ENCODE data around the gene EIF3J.
"Not testable (repeated sequence)": the region's sequence is repeated elsewhere in the genome, so short reads cannot be mapped to it uniquely, and the experiment has no call there.

EIF3J gene

GRCh38 chr15:44537735-44538240 lies 841 bp downstream of the EIF3J start:
- peak overlapping the region; percentile 89 for H3K4me3 ChIP-seq (ENCODE audit: control insufficient read depth, low read depth, low read length)
- no peak for TF ChIP-seq CTCF (IDR thresholded peaks at IDR 0.05; ENCODE audit: control insufficient read depth, insufficient read depth, low read depth, low read length, missing control alignments)
- no peak for DNase-seq (ENCODE audit: low read depth)

GRCh38 chr15:44541282-44541958 lies 4.5 kb downstream of the EIF3J start:
- H3K4me3 ChIP-seq (ENCODE audit: control insufficient read depth, low read depth, low read length), result no peak overlapping the region
- no peak for TF ChIP-seq CTCF (IDR thresholded peaks at IDR 0.05; ENCODE audit: control insufficient read depth, insufficient read depth, low read depth, low read length, missing control alignments)
- peak; percentile 58 for DNase-seq (ENCODE audit: low read depth)

GRCh38 chr15:44542596-44542995 lies 5.6 kb downstream of the EIF3J start:
- no peak for DNase-seq (ENCODE audit: low read depth)
- no peak overlapping the region for H3K4me3 ChIP-seq (ENCODE audit: control insufficient read depth, low read depth, low read length)
- TF ChIP-seq CTCF (IDR thresholded peaks at IDR 0.05; ENCODE audit: control insufficient read depth, insufficient read depth, low read depth, low read length, missing control alignments), result no peak

- DNase-seq (ENCODE audit: low read depth), result not testable (repeated sequence)
Observed at GRCh38 chr15:44544745-44545144, 7.8 kb downstream of the EIF3J start.

GRCh38 chr15:44545913-44546802 lies 9.2 kb downstream of the EIF3J start:
- TF ChIP-seq CTCF (IDR thresholded peaks at IDR 0.05; ENCODE audit: control insufficient read depth, insufficient read depth, low read depth, low read length, missing control alignments), result peak; percentile 37
- H3K4me3 ChIP-seq (ENCODE audit: control insufficient read depth, low read depth, low read length), result no peak overlapping the region
- DNase-seq (ENCODE audit: low read depth), result no peak

More at GRCh38 chr15:44544745-44545144, 7.8 kb downstream of the EIF3J start:
- H3K4me3 ChIP-seq (ENCODE audit: control insufficient read depth, low read depth, low read length), result not testable (repeated sequence)

GRCh38 chr15:44549152-44549551 lies 12.2 kb downstream of the EIF3J start:
- H3K4me3 ChIP-seq (ENCODE audit: control insufficient read depth, low read depth, low read length); DNase-seq (ENCODE audit: low read depth): not testable (repeated sequence)

GRCh38 chr15:44550256-44550655 lies 13.3 kb downstream of the EIF3J start:
- TF ChIP-seq CTCF (IDR thresholded peaks at IDR 0.05; ENCODE audit: control insufficient read depth, insufficient read depth, low read depth, low read length, missing control alignments), result no peak
- DNase-seq (ENCODE audit: low read depth), result peak; percentile 11
- H3K4me3 ChIP-seq (ENCODE audit: control insufficient read depth, low read depth, low read length), result no peak overlapping the region
